HG02884 (cell line): ENCODE data around the gene NUP85.
"Not testable (repeated sequence)": the region's sequence is repeated elsewhere in the genome, so short reads cannot be mapped to it uniquely, and the experiment has no call there.

ENCODE experiments used
- ATAC-seq: cut with Tn5 transposase; IDR thresholded peaks from one replicate; pipeline ENCODE4 v1.9.1; 2021; ENCODE audit warnings: mild to moderate bottlenecking, moderate library complexity; ENCODE audit not compliant: unreplicated experiment

NUP85 gene

DNA sequence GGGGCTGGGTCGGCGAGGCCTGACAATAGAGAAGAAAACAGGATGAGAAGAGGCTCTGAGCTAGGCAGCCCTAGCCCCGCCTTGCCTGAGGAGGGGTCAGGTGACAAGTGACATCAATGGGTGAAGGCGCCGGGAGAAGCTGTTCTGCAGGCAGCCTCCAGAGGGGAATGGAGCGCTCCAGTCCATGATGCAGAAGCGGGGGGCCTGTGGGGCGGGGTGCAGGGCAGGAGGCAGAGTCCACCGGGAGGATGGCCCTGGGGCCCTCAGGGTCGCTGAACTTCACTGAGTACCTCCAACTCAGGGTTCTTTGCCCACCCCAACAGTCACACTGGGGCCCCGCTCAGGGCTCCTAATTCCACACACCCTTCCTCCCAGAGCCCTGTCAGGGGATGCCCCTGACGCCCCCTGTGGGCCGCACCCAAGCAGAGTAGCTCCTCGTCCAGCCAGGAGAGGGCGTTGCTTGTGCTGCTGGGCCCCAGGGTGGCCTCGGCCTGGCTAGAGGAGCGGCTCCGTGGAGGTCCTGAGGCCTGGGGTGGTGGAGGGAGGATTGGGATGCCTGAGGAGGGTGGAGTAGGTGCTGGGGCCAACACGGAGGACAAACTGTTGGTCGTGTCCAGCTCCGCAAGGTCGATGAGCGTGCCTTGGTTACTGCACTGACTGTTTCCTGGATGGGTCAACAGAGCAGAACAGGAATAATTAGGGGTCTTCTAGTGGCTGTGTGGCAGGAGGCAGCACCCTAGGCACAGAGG lies 35.1 kb downstream of the NUP85 start:
- no peak for ATAC-seq

DNA sequence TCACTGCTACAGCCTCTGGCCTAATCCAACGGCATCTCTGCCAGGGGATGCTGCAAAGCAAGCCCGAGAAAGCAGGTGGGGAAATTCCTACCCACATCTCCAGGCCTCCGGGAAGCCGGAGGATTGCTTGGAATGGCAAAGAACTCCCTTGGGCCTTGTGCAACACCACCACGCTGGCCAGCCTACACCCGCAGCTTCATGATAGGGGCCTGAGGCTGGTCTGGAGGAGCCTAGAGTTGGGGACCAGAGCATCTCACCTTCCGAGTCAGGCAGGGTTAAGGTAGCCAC lies 35.6 kb downstream of the NUP85 start:
- ATAC-seq = no peak

GRCh38 chr17:75241502-75241901 lies 36.0 kb downstream of the NUP85 start:
- ATAC-seq = no peak

DNA sequence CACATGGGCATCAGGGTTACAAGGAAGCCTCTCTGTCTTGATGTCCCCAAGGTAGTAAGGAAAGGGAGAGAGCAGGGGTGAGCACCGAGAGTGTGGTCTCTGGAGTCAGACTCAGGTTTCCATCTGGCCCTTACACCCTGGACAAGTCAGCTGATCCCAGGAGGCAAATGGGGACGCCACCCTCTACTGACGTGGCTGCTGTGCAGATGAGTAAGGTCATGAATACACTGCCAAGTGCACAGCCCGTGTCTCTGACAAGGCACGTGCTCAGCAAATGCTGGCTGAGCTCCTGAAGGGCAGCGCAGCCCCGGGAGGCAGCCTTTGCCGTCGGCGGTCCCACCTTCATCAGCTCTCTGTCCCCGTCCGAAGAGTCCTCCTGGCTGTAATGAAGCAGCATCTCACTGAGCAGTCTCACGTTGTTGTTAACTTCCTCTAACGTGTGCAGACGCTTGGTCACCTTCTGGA lies 36.5 kb downstream of the NUP85 start:
- no peak for ATAC-seq

- ATAC-seq = no peak
Measured at GRCh38 chr17:75242461-75243042, 37.1 kb downstream of the NUP85 start.

DNA sequence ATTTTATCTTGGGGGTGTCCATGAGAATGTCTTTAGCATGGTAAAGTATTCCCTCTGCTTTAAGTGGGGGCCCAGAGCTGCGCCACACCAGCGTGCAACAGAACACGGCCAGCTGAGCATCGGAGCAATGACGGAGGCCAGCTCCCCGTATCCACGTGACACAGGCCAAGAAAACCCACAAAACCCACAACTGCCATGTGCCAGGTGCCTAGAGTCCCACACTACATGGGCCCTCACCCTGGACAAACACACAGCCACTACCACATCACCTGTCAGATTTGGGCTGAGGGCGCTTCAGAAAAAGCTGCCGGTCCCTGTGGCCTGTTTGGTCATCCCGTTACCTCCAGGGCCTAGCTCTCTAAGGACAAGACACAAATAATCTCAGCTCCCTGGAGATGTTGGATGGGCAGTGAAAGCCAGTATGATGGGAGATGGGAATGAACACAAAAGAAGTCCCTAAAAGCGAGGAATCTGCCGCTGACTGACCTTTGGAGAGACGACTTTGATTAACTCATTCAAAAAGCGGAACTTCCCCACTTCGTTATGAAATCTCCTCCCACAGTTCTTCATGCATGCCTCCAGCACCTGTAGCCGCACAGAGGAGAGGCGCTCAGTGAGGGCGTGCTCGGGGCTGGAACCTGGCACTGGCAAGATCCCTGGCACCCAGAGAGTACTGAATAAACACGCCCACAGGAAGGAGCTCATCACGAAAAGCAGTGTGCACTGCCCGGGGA lies 38.8 kb downstream of the NUP85 start:
- no peak for ATAC-seq

DNA sequence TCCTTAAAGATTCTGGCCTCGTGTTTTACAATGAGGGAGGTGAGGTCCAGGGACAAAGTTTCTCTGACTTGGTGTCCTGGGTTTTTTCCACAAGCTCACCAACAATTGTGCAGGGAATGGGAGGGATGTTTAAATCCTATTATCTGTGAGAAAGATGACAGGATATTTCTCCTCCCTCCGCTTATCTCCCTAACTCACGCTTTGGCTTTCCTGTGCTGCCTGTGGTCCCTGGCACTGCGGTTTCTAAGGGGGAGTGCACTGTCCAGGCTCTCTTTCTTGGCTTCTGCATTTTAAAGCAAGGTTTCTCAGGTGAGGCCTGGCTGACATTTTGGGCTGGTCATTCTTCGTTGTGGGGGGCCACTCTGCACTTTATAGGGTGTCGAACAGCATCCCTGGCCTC lies 39.5 kb downstream of the NUP85 start:
- ATAC-seq = no peak

DNA sequence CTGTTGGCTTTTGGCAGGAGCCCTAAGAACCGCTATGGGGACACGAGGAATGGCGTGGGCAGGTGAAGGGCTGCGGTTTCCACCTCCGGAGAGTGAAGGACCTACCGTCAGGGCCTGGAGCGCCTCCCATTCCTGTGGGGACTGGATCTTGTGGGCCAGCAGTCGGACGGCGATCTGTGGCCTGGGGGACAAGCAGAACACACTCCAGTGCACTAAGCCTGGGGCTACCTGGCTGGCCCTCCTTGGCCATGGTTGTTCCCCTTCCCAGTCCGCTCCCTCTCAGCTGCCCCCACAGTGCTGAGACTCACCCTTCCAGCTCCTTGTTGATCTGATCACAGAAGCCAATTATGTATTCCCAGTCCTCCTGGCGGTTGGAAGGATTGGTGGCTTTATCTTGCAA lies 40.9 kb downstream of the NUP85 start:
- ATAC-seq = no peak

DNA sequence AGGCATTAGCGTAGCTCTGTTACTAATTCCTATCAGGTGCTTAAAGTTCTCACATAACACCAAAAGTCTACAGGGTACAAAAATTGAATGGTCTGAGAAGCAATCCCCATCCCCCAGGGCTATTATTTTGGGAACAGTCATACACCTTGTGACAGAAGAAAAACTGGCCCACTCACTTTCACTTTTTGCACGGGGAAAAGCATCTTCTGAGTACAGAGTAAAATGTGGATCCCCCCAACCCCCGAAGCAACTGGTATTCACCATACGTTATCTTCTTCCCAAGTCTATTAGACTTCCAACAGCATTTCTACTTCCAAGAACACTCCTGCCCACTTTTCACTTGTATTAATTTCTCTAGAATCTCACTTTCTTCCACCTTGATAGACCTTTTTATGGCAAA lies 44.1 kb downstream of the NUP85 start:
- ATAC-seq = peak; percentile 14

GRCh38 chr17:75250009-75250471 lies 44.6 kb downstream of the NUP85 start:
- ATAC-seq = peak; percentile 81

DNA sequence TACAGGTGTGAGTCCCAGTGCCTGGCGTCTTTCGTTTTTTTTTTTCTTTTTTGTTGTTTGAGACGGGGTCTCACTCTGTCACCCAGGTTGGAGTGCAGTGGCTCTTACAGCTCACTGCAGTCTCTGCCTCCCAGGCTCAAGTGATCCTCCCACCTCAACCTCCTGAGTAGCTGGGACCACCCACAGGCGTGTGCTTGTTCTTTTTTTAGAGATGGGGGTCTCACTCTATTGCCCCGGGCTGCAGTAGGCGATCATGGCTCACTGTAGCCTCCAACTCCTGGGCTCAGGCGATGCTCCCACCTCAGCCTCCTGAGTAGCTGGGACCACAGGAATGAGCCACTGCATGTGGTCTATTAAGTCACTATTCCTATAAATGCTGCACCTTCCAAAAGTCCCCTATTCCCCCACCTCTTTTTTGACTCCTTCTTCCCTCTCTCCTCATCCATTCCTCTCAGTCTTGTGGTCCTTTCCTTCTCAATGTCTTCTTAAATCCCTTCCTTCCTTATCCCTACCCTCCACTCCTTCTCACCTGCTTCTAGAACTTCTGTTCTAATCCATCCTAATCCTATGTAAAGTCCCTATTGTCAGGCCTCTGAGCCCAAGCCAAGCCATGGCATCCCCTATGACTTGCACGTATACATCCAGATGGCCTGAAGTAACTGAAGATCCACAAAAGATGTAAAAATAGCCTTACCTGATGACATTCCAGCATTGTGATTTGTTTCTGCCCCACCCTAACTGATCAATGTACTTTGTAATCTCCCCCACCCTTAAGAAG lies 46.7 kb downstream of the NUP85 start:
- ATAC-seq = no peak

DNA sequence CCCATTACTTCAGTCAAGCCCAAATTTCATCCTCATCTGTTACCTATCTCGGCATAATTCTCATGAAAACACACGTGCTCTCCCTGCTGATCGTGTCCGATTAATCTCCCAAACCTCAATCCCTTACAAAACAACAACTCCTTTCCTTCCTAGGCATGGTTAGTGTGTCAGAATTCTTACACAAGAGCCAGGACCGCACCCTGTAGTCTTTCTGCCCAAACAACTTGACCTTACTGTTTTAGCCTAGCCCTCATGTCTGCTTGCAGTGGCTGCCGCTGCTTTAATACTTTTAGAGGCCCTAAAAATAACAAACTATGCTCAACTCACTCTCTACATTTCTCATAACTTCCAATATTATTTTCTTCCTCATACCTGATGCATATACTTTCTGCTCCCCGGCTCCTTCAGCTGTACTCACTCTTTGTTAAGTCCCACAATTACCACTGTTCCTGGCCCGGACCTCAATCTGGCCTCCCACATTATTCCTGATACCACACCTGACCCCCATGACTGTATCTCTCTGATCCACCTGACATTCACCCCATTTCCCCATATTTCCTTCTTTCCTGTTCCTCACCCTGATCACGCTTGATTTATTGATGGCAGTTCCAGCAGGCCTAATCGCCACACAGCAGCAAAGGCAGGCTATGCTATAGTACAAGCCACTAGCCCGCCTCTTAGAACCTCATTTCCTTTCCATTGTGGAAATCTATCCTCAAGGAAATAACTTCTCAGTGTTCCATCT lies 50.6 kb downstream of the NUP85 start:
- ATAC-seq = not testable (repeated sequence)

GRCh38 chr17:75257228-75257627 lies 51.7 kb downstream of the NUP85 start:
- not testable (repeated sequence) for ATAC-seq

DNA sequence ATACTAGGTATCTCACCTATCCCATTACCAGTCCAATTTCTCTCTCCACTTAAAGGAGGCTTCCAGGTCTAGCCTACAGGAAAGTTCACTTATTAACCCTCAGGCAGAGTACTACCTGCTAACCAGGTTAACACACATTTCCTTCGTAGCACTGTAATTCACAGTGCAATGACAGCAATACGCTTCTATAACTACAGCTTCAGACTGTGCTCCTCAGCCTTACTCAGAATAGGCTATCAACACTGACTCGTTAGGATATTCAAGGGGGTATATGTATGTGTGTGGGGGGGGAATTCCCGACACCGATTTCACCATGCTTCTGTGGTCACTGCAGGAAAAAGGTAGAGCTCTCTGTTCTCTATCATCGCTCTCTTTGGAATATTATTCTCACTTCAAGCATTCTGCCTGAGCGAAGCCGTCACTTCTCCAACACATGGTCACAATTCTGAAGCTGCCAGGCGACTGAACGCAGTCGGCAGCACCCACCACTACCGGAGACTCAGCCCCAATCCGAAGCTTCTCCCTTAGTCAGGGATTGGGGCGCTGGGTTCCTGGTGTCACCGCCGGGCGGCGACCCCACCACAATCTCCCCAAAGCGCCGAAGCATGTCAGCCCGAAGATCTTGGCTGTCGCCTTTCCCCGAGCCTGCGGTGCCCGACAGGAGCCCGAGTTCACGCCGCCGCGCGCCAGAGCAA lies 55.3 kb downstream of the NUP85 start:
- peak; percentile 13 for ATAC-seq

DNA sequence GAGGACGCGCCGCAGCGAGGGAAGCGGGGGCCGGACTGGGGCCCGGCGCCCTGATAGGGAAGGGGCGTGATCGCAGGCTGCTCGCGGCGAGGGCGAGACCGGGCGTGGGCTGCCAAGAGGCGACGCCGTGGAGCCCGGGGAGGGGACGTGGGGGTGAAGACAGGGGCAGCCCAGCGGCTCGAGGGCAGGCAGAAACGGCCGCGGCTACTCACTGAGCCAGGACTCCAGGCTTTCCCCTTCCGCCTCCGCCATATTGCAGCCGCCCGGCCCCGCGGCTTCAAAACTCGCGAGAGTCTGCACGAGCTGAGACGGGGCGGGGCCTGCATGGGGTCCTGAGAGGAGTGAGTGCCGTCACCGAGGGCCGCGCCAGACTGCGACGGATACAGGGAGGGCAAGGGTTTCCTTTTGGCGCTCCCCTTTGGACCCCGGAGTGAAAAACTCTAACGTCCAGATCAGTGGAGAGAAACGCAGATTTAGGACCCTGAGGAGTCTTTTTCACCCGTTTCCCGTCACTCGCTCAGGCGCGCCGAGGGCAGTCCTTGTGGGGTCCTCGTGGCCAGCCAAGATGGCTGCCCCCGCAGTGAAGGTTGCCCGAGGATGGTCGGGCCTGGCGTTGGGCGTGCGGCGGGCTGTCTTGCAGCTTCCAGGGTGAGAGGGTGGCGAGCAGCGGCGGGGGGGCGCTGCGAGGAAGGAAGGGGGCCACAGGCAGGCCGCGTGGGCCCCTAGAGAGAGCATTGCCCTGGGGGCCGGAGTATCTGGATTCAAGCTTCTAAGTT lies 56.0 kb downstream of the NUP85 start, which contains the start of the genes GGA3 and MRPS7:
GGA3 (minus strand) TSS at position 271 of the 776 bp plus-strand sequence; CDS start at position 252, 19 bp downstream.
MRPS7 (plus strand) TSS at position 544 of the 776 bp plus-strand sequence; CDS start at position 566, 22 bp downstream.
- ATAC-seq = peak; percentile 85

GRCh38 chr17:75262112-75262606 lies 56.7 kb downstream of the NUP85 start:
- ATAC-seq = no peak

GRCh38 chr17:75263055-75263454 lies 57.6 kb downstream of the NUP85 start:
- no peak for ATAC-seq

DNA sequence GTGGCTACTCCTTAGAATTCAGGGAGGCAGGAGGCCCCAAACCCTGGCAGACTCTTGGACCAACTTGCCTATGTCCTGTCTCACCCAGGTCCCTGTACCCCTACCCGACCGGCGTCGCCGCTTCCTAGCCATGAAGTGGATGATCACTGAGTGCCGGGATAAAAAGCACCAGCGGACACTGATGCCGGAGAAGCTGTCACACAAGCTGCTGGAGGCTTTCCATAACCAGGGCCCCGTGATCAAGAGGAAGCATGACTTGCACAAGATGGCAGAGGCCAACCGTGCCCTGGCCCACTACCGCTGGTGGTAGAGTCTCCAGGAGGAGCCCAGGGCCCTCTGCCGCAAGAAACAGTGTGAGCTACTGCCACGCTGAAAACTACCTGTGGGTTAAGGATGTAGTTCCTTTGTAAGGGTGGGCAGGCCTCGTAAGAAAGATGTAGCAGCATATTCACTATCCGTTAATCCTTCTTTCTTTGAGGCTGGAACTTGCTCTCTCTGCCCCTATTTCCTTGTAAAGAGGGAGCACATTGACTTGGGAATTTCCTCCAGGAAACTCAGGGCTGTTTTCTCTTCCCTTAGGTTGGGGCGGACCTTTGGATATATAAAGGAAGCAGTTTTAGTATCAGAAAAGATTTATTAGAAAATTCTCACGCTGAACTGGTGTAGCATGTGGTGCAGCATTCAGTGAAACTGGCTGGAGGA lies 60.3 kb downstream of the NUP85 start:
- no peak for ATAC-seq
